Stimulated activated CD8-positive, alpha-beta memory T cell treated with anti-CD3 and anti-CD28 coated beads, Interleukin-7, amount 100 ng/mL, for 1 hour (primary cell): Measurements from ENCODE around the gene CKLF.
"Not testable (repeated sequence)": the region's sequence is repeated elsewhere in the genome, so short reads cannot be mapped to it uniquely, and the experiment has no call there.

Experiments
- DNase-seq, 2 donors: peaks; one replicate each; pipeline ENCODE4 v3.0.0-alpha.2; 2020; ENCODE audit warnings: low read depth in 2 of 2

Gene CKLF

GRCh38 chr16:66542396-66542795, 10.0 kb upstream of the CKLF start:
- DNase-seq: no peak

- DNase-seq: no peak
These were observed 8.8 kb upstream of the CKLF start for GRCh38 chr16:66543541-66543940.

- no peak for DNase-seq
These were observed 8.2 kb upstream of the CKLF start for GRCh38 chr16:66544016-66544757.

- DNase-seq: no peak
These were observed 5.0 kb upstream of the CKLF start for GRCh38 chr16:66547101-66547989.

- no peak for DNase-seq
These were observed 4.3 kb upstream of the CKLF start for GRCh38 chr16:66548068-66548467.

GRCh38 chr16:66548868-66549267, 3.5 kb upstream of the CKLF start:
- DNase-seq: no peak

GRCh38 chr16:66549284-66550131, 2.9 kb upstream of the CKLF start, which contains the start of gene TK2:
TSS of gene TK2 (minus strand) at chr16:66550122. CDS start at chr16:66550061, 61 bp downstream.
- no peak for DNase-seq

GRCh38 chr16:66551348-66551759, 1.0 kb upstream of the CKLF start:
- no peak for DNase-seq

- no peak for DNase-seq
These were observed 539 bp upstream of the CKLF start for GRCh38 chr16:66551788-66552285.

GRCh38 chr16:66553223-66553622, 847 bp downstream of the CKLF start:
- no peak for DNase-seq

GRCh38 chr16:66554021-66554420, 1.6 kb downstream of the CKLF start:
- DNase-seq: no peak

GRCh38 chr16:66554495-66554894, 2.1 kb downstream of the CKLF start:
- DNase-seq: no peak

- no peak for DNase-seq
These were observed 7.7 kb downstream of the CKLF start for GRCh38 chr16:66560107-66560506.

- DNase-seq: no peak
These were observed 9.2 kb downstream of the CKLF start for GRCh38 chr16:66561381-66562080.

- DNase-seq: no peak
These were observed 10.0 kb downstream of the CKLF start for GRCh38 chr16:66562409-66562808.

GRCh38 chr16:66562986-66563385, 10.6 kb downstream of the CKLF start:
- DNase-seq: no peak

GRCh38 chr16:66563574-66564334, 11.4 kb downstream of the CKLF start:
- DNase-seq: no peak

GRCh38 chr16:66566051-66566901, 13.9 kb downstream of the CKLF start, which contains the start of gene CMTM1:
TSS of gene CMTM1 (plus strand) at chr16:66566439. CDS start at chr16:66566514, 75 bp downstream.
- no peak for DNase-seq

- DNase-seq: not testable (repeated sequence)
These were observed 14.9 kb downstream of the CKLF start for GRCh38 chr16:66567270-66567669.
